Measurements from ENCODE around the gene WFDC5. TPM values are rescaled to one million over a fixed set of nuclear protein-coding genes. Genes with fewer than 3 reads are reported as not detected.

WFDC5 gene
- total RNA-seq, 1 donor, result not detected

GRCh38 chr20:45115386-45115774 is 406 bp upstream of the WFDC5 start:
- Histone ChIP-seq H3K4me3 (ENCODE audit: insufficient read depth, low read length) (no peak overlapping the region), H3K36me3 (ENCODE audit: insufficient read depth, low read length) (no peaks in the 10 kb centered on the region), H3K27ac (ENCODE audit: low read depth, low read length) (no peak overlapping the region), H3K4me1 (ENCODE audit: insufficient read depth, low read length) (no peaks in the 10 kb centered on the region), H3K79me2 (ENCODE audit: insufficient read depth, low read length) (no peaks in the 10 kb centered on the region), H4K20me1 (ENCODE audit: insufficient read depth, low read length) (no peaks in the 10 kb centered on the region), H3K9me3 (ENCODE audit: low read depth, low read length) (no peaks in the 10 kb centered on the region), H2AFZ (ENCODE audit: low read length) (no peak overlapping the region), H3K27me3 (ENCODE audit: insufficient read depth, low read length) (peaks cover 26% of the 10 kb centered on the region), H3K4me2 (ENCODE audit: insufficient read depth, low read length) (no peak overlapping the region)
- no peak for TF ChIP-seq CTCF (IDR thresholded peaks at IDR 0.05; ENCODE audit: extremely low read depth, low read depth, low read length)
- DNase-seq (ENCODE audit: insufficient read length, low spot score, missing footprints), result peak; percentile 81

- no peak for TF ChIP-seq CTCF (IDR thresholded peaks at IDR 0.05; ENCODE audit: extremely low read depth, low read depth, low read length)
Observed at GRCh38 chr20:45113865-45114264, 1.1 kb downstream of the WFDC5 start.

GRCh38 chr20:45112754-45113153 is 2.2 kb downstream of the WFDC5 start:
- no peak overlapping the region for H2AFZ ChIP-seq (ENCODE audit: low read length)
- no peaks in the 10 kb centered on the region for H3K4me1 ChIP-seq (ENCODE audit: insufficient read depth, low read length)
- no peaks in the 10 kb centered on the region for H3K36me3 ChIP-seq (ENCODE audit: insufficient read depth, low read length)
- DNase-seq (ENCODE audit: insufficient read length, low spot score, missing footprints), result peak; percentile 61
- TF ChIP-seq CTCF (IDR thresholded peaks at IDR 0.05; ENCODE audit: extremely low read depth, low read depth, low read length), result no peak
- no peaks in the 10 kb centered on the region for H4K20me1 ChIP-seq (ENCODE audit: insufficient read depth, low read length)
- H3K79me2 ChIP-seq (ENCODE audit: insufficient read depth, low read length), result no peaks in the 10 kb centered on the region
- no peaks in the 10 kb centered on the region for H3K9me3 ChIP-seq (ENCODE audit: low read depth, low read length)
- peaks cover 12% of the 10 kb centered on the region for H3K27me3 ChIP-seq (ENCODE audit: insufficient read depth, low read length)
- H3K27ac ChIP-seq (ENCODE audit: low read depth, low read length), result no peak overlapping the region
- no peak overlapping the region for H3K4me2 ChIP-seq (ENCODE audit: insufficient read depth, low read length)
- H3K4me3 ChIP-seq (ENCODE audit: insufficient read depth, low read length), result no peak overlapping the region

More at GRCh38 chr20:45113865-45114264, 1.1 kb downstream of the WFDC5 start:
- Histone ChIP-seq H3K27ac (ENCODE audit: low read depth, low read length) (no peak overlapping the region), H3K27me3 (ENCODE audit: insufficient read depth, low read length) (peaks cover 12% of the 10 kb centered on the region), H3K79me2 (ENCODE audit: insufficient read depth, low read length) (no peaks in the 10 kb centered on the region), H3K4me1 (ENCODE audit: insufficient read depth, low read length) (no peaks in the 10 kb centered on the region), H4K20me1 (ENCODE audit: insufficient read depth, low read length) (no peaks in the 10 kb centered on the region), H3K36me3 (ENCODE audit: insufficient read depth, low read length) (no peaks in the 10 kb centered on the region), H3K4me2 (ENCODE audit: insufficient read depth, low read length) (no peak overlapping the region), H2AFZ (ENCODE audit: low read length) (no peak overlapping the region), H3K9me3 (ENCODE audit: low read depth, low read length) (no peaks in the 10 kb centered on the region), H3K4me3 (ENCODE audit: insufficient read depth, low read length) (no peak overlapping the region)
- no peak for DNase-seq (ENCODE audit: insufficient read length, low spot score, missing footprints)

GRCh38 chr20:45111799-45112471 is 3.0 kb downstream of the WFDC5 start:
- DNase-seq (ENCODE audit: insufficient read length, low spot score, missing footprints), result peak; percentile 85
- Histone ChIP-seq H3K79me2 (ENCODE audit: insufficient read depth, low read length) (no peaks in the 10 kb centered on the region), H2AFZ (ENCODE audit: low read length) (no peak overlapping the region), H3K4me1 (ENCODE audit: insufficient read depth, low read length) (no peaks in the 10 kb centered on the region), H3K27me3 (ENCODE audit: insufficient read depth, low read length) (peaks cover 12% of the 10 kb centered on the region), H3K4me2 (ENCODE audit: insufficient read depth, low read length) (no peak overlapping the region), H4K20me1 (ENCODE audit: insufficient read depth, low read length) (no peaks in the 10 kb centered on the region), H3K9me3 (ENCODE audit: low read depth, low read length) (no peaks in the 10 kb centered on the region), H3K36me3 (ENCODE audit: insufficient read depth, low read length) (no peaks in the 10 kb centered on the region), H3K27ac (ENCODE audit: low read depth, low read length) (no peak overlapping the region), H3K4me3 (ENCODE audit: insufficient read depth, low read length) (no peak overlapping the region)
- peak; percentile 50 for TF ChIP-seq CTCF (IDR thresholded peaks at IDR 0.05; ENCODE audit: extremely low read depth, low read depth, low read length)
